ENCODE measurements around the gene XCL2. TPM values are rescaled to one million over a fixed set of nuclear protein-coding genes. Genes with fewer than 3 reads are reported as not detected.
A peak's percentile ranks its signal among the peaks of the same experiment; 100 is the strongest.

XCL2 gene
- total and polyA plus RNA-seq, 4 donors: 0.23 to 0.92 (median 0.55) TPM

DNA sequence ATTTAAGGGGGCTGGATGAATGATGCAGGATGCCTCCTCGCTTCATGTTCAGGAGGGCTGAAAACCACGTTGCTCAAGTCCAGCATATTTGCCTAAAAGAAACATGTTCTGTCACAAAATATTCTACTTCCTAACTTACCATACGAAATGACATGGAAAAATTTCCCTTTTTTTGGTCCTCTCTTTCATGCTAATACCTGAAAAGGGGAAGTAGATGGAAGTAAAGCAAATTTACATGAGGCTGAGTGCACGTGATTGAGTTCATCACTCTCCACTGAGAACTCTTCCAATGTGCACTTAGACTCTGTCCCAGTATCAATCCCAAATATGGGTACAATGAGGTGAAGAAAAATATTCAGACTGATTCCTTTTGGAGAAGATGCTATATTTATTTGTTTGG is 23.0 kb downstream of the XCL2 start:
- DNase-seq (ENCODE audit: low spot score): no peak
- Histone ChIP-seq H3K27ac (ENCODE audit: low read depth in 1 of 2, low read length in 2 of 2) (peak overlapping the region in 1 of 2 donors; percentile 33), H3K4me1 (ENCODE audit: control insufficient read depth in 4 of 4, insufficient read depth in 4 of 4, low read length in 3 of 4) (no peaks in the 10 kb centered on the region), H3K36me3 (ENCODE audit: control insufficient read depth in 4 of 4, insufficient read depth in 3 of 4, low read depth in 1 of 4, low read length in 3 of 4) (no peaks in the 10 kb centered on the region), H3K27me3 (ENCODE audit: control insufficient read depth in 4 of 4, insufficient read depth in 4 of 4, low read length in 3 of 4) (no peaks in the 10 kb centered on the region), H3K4me3 (ENCODE audit: low read depth in 1 of 3, low read length in 3 of 3) (no peak overlapping the region), H3K9ac (ENCODE audit: low read depth in 1 of 2, low read length in 2 of 2) (no peak overlapping the region), H3K9me3 (ENCODE audit: control insufficient read depth in 4 of 4, low read length in 3 of 4) (no peaks in the 10 kb centered on the region)
- 79% methylated on average over 4 of the region's 4 CpGs for WGBS
- TF ChIP-seq HNF4A (conservative IDR thresholded peaks at IDR 0.05) (no peak), FOXA2 (IDR thresholded peaks at IDR 0.05) (no peak), YY1 (IDR thresholded peaks at IDR 0.05) (no peak), JUND (IDR thresholded peaks at IDR 0.05) (no peak), TAF1 (conservative IDR thresholded peaks at IDR 0.05) (no peak), SP1 (IDR thresholded peaks at IDR 0.05) (no peak), HNF4G (IDR thresholded peaks at IDR 0.05) (no peak), RAD21 (IDR thresholded peaks at IDR 0.05) (no peak), RXRA (IDR thresholded peaks at IDR 0.05) (no peak), FOXA1 (IDR thresholded peaks at IDR 0.05) (no peak), EGR1 (IDR thresholded peaks at IDR 0.05; ENCODE audit: low read depth in 2 of 2) (no peak)
- TF ChIP-seq, protein P1, sequence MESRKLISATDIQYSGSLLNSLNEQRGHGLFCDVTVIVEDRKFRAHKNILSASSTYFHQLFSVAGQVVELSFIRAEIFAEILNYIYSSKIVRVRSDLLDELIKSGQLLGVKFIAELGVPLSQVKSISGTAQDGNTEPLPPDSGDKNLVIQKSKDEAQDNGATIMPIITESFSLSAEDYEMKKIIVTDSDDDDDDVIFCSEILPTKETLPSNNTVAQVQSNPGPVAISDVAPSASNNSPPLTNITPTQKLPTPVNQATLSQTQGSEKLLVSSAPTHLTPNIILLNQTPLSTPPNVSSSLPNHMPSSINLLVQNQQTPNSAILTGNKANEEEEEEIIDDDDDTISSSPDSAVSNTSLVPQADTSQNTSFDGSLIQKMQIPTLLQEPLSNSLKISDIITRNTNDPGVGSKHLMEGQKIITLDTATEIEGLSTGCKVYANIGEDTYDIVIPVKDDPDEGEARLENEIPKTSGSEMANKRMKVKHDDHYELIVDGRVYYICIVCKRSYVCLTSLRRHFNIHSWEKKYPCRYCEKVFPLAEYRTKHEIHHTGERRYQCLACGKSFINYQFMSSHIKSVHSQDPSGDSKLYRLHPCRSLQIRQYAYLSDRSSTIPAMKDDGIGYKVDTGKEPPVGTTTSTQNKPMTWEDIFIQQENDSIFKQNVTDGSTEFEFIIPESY (IDR thresholded peaks at IDR 0.05): no peak
- TF ChIP-seq, protein P2, sequence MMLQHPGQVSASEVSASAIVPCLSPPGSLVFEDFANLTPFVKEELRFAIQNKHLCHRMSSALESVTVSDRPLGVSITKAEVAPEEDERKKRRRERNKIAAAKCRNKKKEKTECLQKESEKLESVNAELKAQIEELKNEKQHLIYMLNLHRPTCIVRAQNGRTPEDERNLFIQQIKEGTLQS (IDR thresholded peaks at IDR 0.05): no peak
- TF ChIP-seq, protein P3, sequence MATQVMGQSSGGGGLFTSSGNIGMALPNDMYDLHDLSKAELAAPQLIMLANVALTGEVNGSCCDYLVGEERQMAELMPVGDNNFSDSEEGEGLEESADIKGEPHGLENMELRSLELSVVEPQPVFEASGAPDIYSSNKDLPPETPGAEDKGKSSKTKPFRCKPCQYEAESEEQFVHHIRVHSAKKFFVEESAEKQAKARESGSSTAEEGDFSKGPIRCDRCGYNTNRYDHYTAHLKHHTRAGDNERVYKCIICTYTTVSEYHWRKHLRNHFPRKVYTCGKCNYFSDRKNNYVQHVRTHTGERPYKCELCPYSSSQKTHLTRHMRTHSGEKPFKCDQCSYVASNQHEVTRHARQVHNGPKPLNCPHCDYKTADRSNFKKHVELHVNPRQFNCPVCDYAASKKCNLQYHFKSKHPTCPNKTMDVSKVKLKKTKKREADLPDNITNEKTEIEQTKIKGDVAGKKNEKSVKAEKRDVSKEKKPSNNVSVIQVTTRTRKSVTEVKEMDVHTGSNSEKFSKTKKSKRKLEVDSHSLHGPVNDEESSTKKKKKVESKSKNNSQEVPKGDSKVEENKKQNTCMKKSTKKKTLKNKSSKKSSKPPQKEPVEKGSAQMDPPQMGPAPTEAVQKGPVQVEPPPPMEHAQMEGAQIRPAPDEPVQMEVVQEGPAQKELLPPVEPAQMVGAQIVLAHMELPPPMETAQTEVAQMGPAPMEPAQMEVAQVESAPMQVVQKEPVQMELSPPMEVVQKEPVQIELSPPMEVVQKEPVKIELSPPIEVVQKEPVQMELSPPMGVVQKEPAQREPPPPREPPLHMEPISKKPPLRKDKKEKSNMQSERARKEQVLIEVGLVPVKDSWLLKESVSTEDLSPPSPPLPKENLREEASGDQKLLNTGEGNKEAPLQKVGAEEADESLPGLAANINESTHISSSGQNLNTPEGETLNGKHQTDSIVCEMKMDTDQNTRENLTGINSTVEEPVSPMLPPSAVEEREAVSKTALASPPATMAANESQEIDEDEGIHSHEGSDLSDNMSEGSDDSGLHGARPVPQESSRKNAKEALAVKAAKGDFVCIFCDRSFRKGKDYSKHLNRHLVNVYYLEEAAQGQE (IDR thresholded peaks at IDR 0.05): no peak
- TF ChIP-seq, protein P4, sequence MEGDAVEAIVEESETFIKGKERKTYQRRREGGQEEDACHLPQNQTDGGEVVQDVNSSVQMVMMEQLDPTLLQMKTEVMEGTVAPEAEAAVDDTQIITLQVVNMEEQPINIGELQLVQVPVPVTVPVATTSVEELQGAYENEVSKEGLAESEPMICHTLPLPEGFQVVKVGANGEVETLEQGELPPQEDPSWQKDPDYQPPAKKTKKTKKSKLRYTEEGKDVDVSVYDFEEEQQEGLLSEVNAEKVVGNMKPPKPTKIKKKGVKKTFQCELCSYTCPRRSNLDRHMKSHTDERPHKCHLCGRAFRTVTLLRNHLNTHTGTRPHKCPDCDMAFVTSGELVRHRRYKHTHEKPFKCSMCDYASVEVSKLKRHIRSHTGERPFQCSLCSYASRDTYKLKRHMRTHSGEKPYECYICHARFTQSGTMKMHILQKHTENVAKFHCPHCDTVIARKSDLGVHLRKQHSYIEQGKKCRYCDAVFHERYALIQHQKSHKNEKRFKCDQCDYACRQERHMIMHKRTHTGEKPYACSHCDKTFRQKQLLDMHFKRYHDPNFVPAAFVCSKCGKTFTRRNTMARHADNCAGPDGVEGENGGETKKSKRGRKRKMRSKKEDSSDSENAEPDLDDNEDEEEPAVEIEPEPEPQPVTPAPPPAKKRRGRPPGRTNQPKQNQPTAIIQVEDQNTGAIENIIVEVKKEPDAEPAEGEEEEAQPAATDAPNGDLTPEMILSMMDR (IDR thresholded peaks at IDR 0.05; ENCODE audit: low read depth, low read length, missing input control): no peak

DNA sequence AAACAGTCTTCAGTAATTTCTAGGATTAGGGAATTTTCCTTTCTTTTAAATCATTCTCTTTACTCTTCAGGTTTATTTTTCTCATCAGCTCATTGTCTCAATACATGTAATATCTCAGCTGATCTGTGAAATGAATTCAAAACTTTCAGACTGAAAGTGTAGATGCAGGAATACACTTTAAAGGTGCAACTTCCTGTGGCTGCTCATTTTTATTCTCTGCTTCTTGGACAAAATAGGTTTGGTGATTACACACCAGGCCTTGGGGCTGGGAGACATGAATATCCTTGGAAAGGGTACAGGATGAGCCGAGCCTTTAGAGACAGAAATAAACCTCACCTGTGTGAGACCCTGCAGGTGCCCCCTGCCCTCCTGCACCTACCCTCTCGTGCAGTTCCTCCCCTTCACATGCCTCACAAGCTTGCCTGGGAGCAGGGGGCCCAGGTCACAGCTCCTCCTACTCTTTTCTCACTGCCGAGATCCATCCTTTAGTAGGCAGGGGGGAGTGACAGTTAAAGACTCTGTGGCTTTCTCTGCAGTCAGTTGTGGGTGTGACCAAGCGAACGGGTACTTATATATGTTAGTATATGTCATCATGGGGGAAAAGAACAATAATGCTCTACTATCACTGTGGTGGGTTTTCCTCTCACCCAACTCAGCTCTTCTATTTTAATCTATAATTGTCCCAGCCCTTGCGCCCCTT is 23.6 kb downstream of the XCL2 start:
- no peak for TF ChIP-seq HNF4A (conservative IDR thresholded peaks at IDR 0.05)
- TF ChIP-seq SP1 (IDR thresholded peaks at IDR 0.05): no peak
- TF ChIP-seq NR2F2 (IDR thresholded peaks at IDR 0.05): no peak
- TF ChIP-seq RAD21 (IDR thresholded peaks at IDR 0.05): no peak
- no peak for TF ChIP-seq RXRA (IDR thresholded peaks at IDR 0.05)
- Histone ChIP-seq H3K27ac (ENCODE audit: low read depth in 1 of 2, low read length in 2 of 2) (no peak overlapping the region), H3K27me3 (ENCODE audit: control insufficient read depth in 4 of 4, insufficient read depth in 4 of 4, low read length in 3 of 4) (no peaks in the 10 kb centered on the region), H3K4me3 (ENCODE audit: low read depth in 1 of 3, low read length in 3 of 3) (no peak overlapping the region), H3K9me3 (ENCODE audit: control insufficient read depth in 4 of 4, low read length in 3 of 4) (no peaks in the 10 kb centered on the region), H3K4me1 (ENCODE audit: control insufficient read depth in 4 of 4, insufficient read depth in 4 of 4, low read length in 3 of 4) (no peaks in the 10 kb centered on the region), H3K36me3 (ENCODE audit: control insufficient read depth in 4 of 4, insufficient read depth in 3 of 4, low read depth in 1 of 4, low read length in 3 of 4) (no peaks in the 10 kb centered on the region), H3K9ac (ENCODE audit: low read depth in 1 of 2, low read length in 2 of 2) (no peak overlapping the region)
- DNase-seq (ENCODE audit: low spot score): no peak
- 75% methylated on average over 6 of the region's 6 CpGs for WGBS
